HFFc6 (cell line): ENCODE data around the gene GRID1. TPM values are rescaled to one million over a fixed set of nuclear protein-coding genes. Genes with fewer than 3 reads are reported as not detected.

Experiments
- DNase-seq: peaks from one replicate; pipeline ENCODE4 v3.0.0-alpha.2; 2018
- H3K27ac Mint-ChIP-seq: 2 replicates; pipeline ENCODE4 v1.8.0; 2020; ENCODE audit warnings: mild to moderate bottlenecking, mixed read lengths
- H3K27me3 Mint-ChIP-seq: 2 replicates; pipeline ENCODE4 v1.8.0; 2021; ENCODE audit warnings: mild to moderate bottlenecking, moderate library complexity, mixed read lengths; ENCODE audit not compliant: insufficient read depth
- H3K36me3 Mint-ChIP-seq: 2 replicates; pipeline ENCODE4 v1.8.0; 2021; ENCODE audit warnings: low read depth, mixed read lengths
- H3K4me1 Mint-ChIP-seq: 2 replicates; pipeline ENCODE4 v1.8.0; 2020; ENCODE audit warnings: low read depth, mixed read lengths
- H3K4me3 Mint-ChIP-seq: 2 replicates; pipeline ENCODE4 v1.8.0; 2020; ENCODE audit warnings: mild to moderate bottlenecking, moderate library complexity, mixed read lengths
- H3K9me3 Mint-ChIP-seq: 2 replicates; pipeline ENCODE4 v1.8.0; 2020; ENCODE audit warnings: mild to moderate bottlenecking, mixed read lengths
- total RNA-seq, 6 experiments: library from RNA; stranded (reverse); fragmentation: NEBNext Ultra II Directional; extraction: Animal tissue kit (Norgen Biotek cat#: 25700); gene quantifications; 2 replicates in 1 of 6; 3 replicates in 5 of 6; pipeline ENCODE4 v1.2.3, GENCODE V29; 2021
- TF ChIP-seq, protein P1 (sequence below): fragments of 200-600 bp; sonication (generic); IDR thresholded peaks from 2 replicates; pipeline ENCODE4 v1.5.0; 2021; ENCODE audit warnings: antibody characterized with exemption, mild to moderate bottlenecking

GRID1 gene
- total RNA-seq, 6 experiments from 2014 or later: not detected

DNA sequence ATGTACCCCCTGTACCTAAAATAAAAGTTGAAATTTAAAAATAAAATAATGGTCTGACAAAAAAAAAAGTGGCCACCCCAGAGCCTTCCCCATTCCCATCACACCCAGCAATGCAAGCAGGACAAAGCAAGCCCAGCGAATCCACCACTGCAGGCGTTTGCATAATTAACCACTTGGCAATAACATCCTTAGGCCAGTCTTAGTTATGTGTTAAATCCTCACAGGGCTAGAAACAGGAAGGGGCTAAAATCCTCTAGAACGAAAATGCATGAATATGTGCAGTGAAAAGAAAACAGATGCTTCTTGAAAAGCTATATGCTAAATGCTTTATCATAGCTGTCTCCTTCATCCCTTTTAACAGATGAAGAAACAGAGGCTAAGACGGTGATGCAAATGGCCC, 229.7 kb downstream of the GRID1 start:
- Mint-ChIP-seq H3K4me1 (no peaks in the 10 kb centered on the region), H3K9me3 (peaks cover 57% of the 10 kb centered on the region), H3K27ac (no peak overlapping the region), H3K4me3 (no peak overlapping the region), H3K36me3 (no peaks in the 10 kb centered on the region; the same call in 1 of the 2 replicates), H3K27me3 (no peaks in the 10 kb centered on the region; the same call in 1 of the 2 replicates)
- DNase-seq: no peak
- TF ChIP-seq, protein P1, sequence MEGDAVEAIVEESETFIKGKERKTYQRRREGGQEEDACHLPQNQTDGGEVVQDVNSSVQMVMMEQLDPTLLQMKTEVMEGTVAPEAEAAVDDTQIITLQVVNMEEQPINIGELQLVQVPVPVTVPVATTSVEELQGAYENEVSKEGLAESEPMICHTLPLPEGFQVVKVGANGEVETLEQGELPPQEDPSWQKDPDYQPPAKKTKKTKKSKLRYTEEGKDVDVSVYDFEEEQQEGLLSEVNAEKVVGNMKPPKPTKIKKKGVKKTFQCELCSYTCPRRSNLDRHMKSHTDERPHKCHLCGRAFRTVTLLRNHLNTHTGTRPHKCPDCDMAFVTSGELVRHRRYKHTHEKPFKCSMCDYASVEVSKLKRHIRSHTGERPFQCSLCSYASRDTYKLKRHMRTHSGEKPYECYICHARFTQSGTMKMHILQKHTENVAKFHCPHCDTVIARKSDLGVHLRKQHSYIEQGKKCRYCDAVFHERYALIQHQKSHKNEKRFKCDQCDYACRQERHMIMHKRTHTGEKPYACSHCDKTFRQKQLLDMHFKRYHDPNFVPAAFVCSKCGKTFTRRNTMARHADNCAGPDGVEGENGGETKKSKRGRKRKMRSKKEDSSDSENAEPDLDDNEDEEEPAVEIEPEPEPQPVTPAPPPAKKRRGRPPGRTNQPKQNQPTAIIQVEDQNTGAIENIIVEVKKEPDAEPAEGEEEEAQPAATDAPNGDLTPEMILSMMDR: no peak

DNA sequence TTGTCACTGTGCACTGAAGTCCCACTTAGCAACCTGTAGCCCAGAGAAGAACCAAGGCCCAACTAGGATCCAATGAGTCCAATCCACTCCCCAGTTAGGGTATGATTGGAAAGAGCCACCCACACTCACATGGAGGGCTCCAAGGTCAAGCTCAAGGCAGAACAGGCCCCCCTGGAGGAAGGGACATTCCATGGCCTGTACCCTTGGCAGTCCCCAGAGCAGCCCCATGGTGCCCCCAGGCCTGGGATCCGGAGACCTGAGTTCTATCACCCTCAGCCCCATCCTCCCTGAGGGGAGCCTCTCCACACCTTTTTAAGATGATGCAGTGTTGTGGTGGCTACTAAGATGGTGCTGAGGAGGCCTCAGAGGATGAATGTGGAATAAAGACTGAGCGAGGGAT, 231.4 kb downstream of the GRID1 start:
- DNase-seq: no peak
- TF ChIP-seq, protein P1: no peak
- H3K27ac Mint-ChIP-seq: no peak overlapping the region
- no peak overlapping the region for H3K4me3 Mint-ChIP-seq
- peaks cover 53% of the 10 kb centered on the region for H3K9me3 Mint-ChIP-seq
- no peaks in the 10 kb centered on the region for H3K4me1 Mint-ChIP-seq
- H3K36me3 Mint-ChIP-seq: no peaks in the 10 kb centered on the region; the same call in 1 of the 2 replicates
- no peaks in the 10 kb centered on the region; the same call in 1 of the 2 replicates for H3K27me3 Mint-ChIP-seq

DNA sequence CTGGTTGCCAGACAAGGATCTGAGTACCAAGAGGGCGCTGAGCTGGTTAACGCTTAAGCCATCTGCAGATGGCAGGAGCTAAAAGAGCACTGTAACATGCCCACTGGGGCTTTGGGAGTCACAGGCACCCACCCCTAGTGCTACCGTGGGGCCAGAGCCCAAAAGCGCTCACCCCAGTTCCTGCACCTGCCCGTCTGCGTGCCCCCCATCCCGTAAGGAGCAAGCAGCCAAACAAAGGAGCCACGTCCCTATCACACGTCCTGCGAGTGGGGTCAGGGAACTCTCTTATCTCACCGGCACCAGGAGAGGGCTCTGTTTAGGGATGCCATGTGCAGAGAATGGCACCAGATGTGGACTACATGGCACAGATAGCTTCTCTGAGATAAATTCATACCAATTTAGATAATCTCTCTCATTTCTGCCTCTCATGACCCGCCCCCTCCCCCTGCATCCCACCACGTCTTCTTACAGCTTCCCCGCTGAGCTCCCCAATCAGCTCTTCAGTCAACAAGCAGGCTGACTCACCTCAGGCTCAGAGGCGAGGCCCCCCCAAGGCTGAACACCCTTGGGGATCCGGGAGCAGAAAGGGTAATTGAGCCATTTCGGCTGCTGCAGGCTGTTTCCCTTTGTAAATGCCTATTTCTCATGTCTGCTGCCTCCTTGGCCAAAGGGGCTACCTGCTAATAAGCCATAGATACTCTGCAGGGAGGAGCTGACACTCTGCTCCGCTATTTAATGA, 235.7 kb downstream of the GRID1 start:
- Mint-ChIP-seq H3K27ac (no peak overlapping the region), H3K4me3 (no peak overlapping the region), H3K27me3 (no peaks in the 10 kb centered on the region; the same call in 1 of the 2 replicates), H3K9me3 (peaks cover 63% of the 10 kb centered on the region), H3K4me1 (no peaks in the 10 kb centered on the region), H3K36me3 (peaks cover 4% of the 10 kb centered on the region; the same call in 1 of the 2 replicates)
- DNase-seq: no peak
- TF ChIP-seq, protein P1: no peak

DNA sequence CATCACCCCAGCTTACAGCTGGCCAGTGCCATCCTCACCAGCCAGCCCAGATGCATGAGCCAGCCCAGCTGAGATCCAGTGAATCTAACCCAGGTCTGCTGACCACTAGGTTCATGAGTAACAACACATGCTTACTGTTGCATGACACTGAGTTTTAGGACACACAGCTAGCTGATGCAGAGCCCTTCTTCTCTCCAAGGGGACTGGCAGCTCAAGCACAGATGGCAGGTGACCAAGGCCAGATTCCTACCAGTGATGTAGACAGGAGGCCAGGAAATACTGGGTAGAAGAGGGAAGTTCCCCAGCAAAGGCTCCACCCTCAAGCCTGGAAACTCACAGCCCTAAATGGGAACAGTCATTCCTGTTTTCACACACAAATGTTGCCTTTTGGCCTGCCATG, 236.6 kb downstream of the GRID1 start:
- TF ChIP-seq, protein P1: no peak
- no peak for DNase-seq
- Mint-ChIP-seq H3K9me3 (peaks cover 68% of the 10 kb centered on the region), H3K4me3 (no peak overlapping the region), H3K27ac (no peak overlapping the region), H3K36me3 (peaks cover 4% of the 10 kb centered on the region; the same call in 1 of the 2 replicates), H3K4me1 (no peaks in the 10 kb centered on the region), H3K27me3 (no peaks in the 10 kb centered on the region; the same call in 1 of the 2 replicates)

DNA sequence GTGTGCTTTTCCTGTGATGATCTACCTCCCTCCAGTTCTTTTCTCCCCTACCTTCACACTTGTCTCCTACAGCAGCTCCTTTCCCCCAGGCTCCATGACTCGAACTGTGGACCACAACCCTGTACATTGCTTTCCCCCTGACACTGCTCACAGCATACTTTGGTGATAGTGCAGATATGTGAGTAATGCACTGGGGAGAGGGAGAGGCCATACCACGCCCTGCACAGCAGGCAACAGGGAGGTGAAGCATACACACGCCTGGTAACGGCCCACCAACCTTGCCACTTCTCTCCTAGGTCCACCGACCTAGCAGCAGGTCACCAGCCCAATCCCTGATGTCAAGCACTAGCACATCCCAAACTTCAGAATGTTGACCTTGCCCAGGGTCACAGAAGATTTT, 238.2 kb downstream of the GRID1 start:
- Mint-ChIP-seq H3K36me3 (peaks cover 4% of the 10 kb centered on the region; the same call in 1 of the 2 replicates), H3K4me3 (no peak overlapping the region), H3K27me3 (no peaks in the 10 kb centered on the region; the same call in 1 of the 2 replicates), H3K27ac (no peak overlapping the region), H3K9me3 (peaks cover 59% of the 10 kb centered on the region), H3K4me1 (no peaks in the 10 kb centered on the region)
- DNase-seq: no peak
- TF ChIP-seq, protein P1: no peak
